Duodenal mucosa (tissue), 2 donors: ENCODE measurements around the gene CIROP.

Experiments used
- H3K27ac ChIP-seq: one replicate; pipeline ENCODE4 v1.7.0; 2013; ENCODE audit warnings: low read depth, low read length
- H3K27me3 ChIP-seq, 2 donors: one replicate each; pipeline ENCODE4 v1.7.0; 2013; ENCODE audit warnings: low read length in 2 of 2, control low read depth in 1 of 2; ENCODE audit not compliant: insufficient read depth in 2 of 2, control insufficient read depth in 1 of 2
- H3K36me3 ChIP-seq, 2 donors: one replicate each; pipeline ENCODE4 v1.7.0; 2013; ENCODE audit warnings: low read length in 2 of 2, control low read depth in 1 of 2; ENCODE audit not compliant: insufficient read depth in 2 of 2, control insufficient read depth in 1 of 2
- H3K4me1 ChIP-seq, 2 donors: one replicate each; pipeline ENCODE4 v1.7.0; 2013; ENCODE audit warnings: low read length in 2 of 2, control low read depth in 1 of 2; ENCODE audit not compliant: insufficient read depth in 2 of 2, control insufficient read depth in 1 of 2
- H3K4me3 ChIP-seq, 2 donors: one replicate each; pipeline ENCODE4 v1.7.0; 2013; ENCODE audit warnings: low read length in 2 of 2, low read depth in 1 of 2
- H3K9ac ChIP-seq, 2 donors: one replicate each; pipeline ENCODE4 v1.7.0; 2013; ENCODE audit warnings: low read length in 2 of 2, low read depth in 1 of 2
- H3K9me3 ChIP-seq, 2 donors: one replicate each; pipeline ENCODE4 v1.7.0; 2013; ENCODE audit warnings: low read length in 2 of 2, control low read depth in 1 of 2; ENCODE audit not compliant: control insufficient read depth in 1 of 2

The CIROP gene

GRCh38 chr14:23077962-23078361 is 26.8 kb downstream of the CIROP start:
- Histone ChIP-seq H3K27ac (no peak overlapping the region), H3K27me3 (no peaks in the 10 kb centered on the region), H3K4me3 (no peak overlapping the region), H3K4me1 (peaks cover 3 to 7% of the 10 kb centered on the region in 2 donors), H3K36me3 (peaks cover 55 to 86% of the 10 kb centered on the region in 2 donors), H3K9me3 (no peaks in the 10 kb centered on the region), H3K9ac (no peak overlapping the region)

DNA sequence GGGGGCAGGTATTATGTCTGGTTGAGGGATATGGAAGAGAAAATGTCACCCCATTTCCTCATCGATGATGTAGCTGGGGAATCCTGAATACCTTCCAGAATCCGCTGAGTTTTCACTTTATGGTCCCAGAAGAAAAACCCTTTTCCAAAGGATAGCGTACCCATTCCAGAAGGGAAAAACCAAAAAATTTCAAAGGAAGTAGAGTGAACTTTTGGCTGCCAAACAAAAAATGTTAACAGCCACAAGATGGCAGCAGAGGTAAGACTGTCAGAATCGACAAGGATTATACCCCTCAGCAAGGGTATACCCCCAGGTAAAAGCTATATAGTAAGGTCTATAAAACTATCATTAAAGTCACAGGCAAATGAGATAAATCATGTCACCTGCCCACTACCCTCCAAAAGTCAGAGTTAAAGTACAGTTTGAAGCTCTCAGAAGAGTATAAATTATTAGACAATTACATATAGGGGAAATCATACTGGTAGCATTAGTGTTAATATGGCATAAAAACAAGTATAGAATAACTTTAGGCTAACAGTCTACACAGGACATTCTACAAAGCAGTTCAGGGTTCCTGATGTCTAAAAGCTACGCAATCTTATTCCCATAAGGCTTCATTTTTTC is 27.9 kb downstream of the CIROP start:
- no peak overlapping the region for H3K4me3 ChIP-seq
- peaks cover 58 to 83% of the 10 kb centered on the region in 2 donors for H3K36me3 ChIP-seq
- no peaks in the 10 kb centered on the region for H3K9me3 ChIP-seq
- no peak overlapping the region for H3K9ac ChIP-seq
- no peak overlapping the region for H3K27ac ChIP-seq
- H3K4me1 ChIP-seq = peaks cover 14 to 18% of the 10 kb centered on the region in 2 donors
- no peaks in the 10 kb centered on the region for H3K27me3 ChIP-seq

- Histone ChIP-seq H3K36me3 (peaks cover 48 to 66% of the 10 kb centered on the region in 2 donors), H3K9ac (no peak overlapping the region), H3K9me3 (no peaks in the 10 kb centered on the region), H3K4me1 (peaks cover 27 to 31% of the 10 kb centered on the region in 2 donors), H3K4me3 (no peak overlapping the region), H3K27ac (no peak overlapping the region), H3K27me3 (no peaks in the 10 kb centered on the region)
Measured at GRCh38 chr14:23074906-23075305, 29.9 kb downstream of the CIROP start.

DNA sequence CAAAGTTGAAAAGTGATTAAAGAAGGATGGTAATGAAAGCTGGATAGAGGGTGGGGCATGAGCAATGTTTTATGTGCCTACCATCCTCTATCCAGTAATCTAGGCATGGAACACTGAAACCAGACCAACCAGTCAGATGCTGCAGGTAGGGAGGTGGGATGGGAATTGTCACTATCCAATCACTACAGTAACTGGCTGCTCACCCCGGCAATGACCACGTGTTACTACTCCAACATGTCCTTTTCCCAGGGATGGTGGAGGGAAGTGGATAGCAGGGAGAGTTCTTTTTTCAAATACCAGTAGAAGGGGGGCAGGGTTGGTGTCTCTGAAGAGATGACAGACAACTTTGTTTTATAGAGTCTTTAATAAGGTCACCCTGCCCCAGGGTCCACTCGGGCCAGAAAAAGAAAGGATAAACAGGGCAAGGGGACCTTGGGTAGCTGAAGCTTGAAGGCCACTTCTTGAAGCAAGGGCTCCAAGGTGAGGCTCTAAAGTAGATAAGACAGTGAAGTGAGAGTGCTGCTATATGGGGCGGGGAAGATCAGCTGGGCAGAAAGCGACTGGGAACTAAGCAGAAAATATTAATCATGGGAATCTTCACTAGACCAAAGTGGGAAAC is 32.8 kb downstream of the CIROP start:
- no peak overlapping the region for H3K27ac ChIP-seq
- peak overlapping the region; percentile 85 to 88 for H3K9ac ChIP-seq
- peaks cover 27 to 44% of the 10 kb centered on the region in 2 donors for H3K4me1 ChIP-seq
- H3K36me3 ChIP-seq = peaks cover 36 to 56% of the 10 kb centered on the region in 2 donors
- no peaks in the 10 kb centered on the region for H3K9me3 ChIP-seq
- H3K27me3 ChIP-seq = no peaks in the 10 kb centered on the region
- peak overlapping the region; percentile 95 for H3K4me3 ChIP-seq

- no peaks in the 10 kb centered on the region for H3K27me3 ChIP-seq
- peaks cover 27 to 44% of the 10 kb centered on the region in 2 donors for H3K4me1 ChIP-seq
- peaks cover 37 to 55% of the 10 kb centered on the region in 2 donors for H3K36me3 ChIP-seq
- H3K27ac ChIP-seq = peak overlapping the region; percentile 59
- H3K4me3 ChIP-seq = peak overlapping the region; percentile 95
- H3K9me3 ChIP-seq = no peaks in the 10 kb centered on the region
- peak overlapping the region; percentile 85 to 88 for H3K9ac ChIP-seq
Measured at GRCh38 chr14:23071244-23071920, 33.4 kb downstream of the CIROP start.

DNA sequence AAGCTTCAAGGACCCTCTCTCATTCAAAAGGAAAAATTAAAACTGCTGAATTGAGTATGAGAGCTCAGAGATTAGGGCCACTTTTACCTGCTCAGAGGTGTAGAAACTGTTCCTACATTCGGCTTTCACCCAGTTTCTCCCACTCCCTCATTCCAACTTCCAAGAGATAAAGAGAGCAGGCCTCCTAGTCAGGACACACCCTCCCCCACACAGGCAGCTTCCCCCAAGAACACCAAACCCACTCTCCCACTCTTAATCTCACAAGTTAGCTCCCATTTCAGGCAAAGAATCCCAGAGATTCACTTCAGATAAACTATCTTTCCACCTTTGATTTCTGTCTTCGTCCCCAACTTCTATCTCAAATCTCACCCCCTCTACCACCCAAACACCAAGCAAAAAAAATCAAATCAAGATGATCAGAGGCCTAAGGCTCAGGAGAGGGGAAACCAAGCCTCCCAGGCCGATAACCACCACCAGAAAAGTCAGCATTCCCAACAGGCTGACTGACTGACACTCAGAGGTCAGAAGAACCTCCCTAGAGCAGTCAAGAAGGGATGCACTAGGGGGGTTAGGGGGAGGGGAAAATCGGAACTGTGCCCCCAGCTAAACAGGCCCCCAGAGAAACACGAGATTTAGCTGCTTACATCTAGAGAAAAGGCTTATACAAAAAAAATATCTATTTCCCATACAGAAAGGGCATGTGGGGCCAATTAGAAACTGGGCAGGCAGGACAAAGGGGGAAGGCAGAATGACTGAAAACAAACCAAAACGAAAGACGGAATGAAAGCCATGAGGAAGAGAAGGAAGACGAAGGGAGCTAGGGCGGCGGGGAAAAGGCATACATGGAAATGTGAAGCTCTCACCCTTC is 34.3 kb downstream of the CIROP start:
- Histone ChIP-seq H3K4me3 (peak overlapping the region; percentile 95), H3K4me1 (peaks cover 27 to 38% of the 10 kb centered on the region in 2 donors), H3K36me3 (peaks cover 39 to 55% of the 10 kb centered on the region in 2 donors), H3K9me3 (no peaks in the 10 kb centered on the region), H3K27me3 (no peaks in the 10 kb centered on the region), H3K27ac (no peak overlapping the region), H3K9ac (peak overlapping the region; percentile 85 to 88)

DNA sequence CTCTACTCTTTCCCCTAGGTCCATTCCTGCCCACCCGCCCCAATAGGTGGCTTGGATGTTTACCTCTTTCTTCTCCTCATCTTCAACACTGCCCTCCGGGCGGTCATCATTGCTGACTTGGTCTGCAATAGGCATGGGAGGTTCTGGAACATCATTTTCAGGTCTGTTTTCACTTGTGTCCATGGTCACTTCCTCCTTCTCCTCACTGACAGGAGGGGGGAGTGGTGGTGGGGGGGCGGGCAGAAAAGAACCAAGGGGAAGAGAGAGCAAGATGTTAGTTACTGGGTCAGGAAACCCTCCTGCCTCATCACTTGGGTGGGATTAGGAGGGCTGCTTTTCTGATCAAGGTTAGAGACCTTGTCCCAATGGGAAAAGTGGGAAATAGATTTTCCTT is 35.4 kb downstream of the CIROP start:
- Histone ChIP-seq H3K4me1 (peaks cover 27 to 38% of the 10 kb centered on the region in 2 donors), H3K27ac (no peak overlapping the region), H3K9me3 (no peaks in the 10 kb centered on the region), H3K9ac (peak overlapping the region in 1 of 2 donors; percentile 34), H3K36me3 (peaks cover 32 to 56% of the 10 kb centered on the region in 2 donors), H3K4me3 (no peak overlapping the region), H3K27me3 (no peaks in the 10 kb centered on the region)

DNA sequence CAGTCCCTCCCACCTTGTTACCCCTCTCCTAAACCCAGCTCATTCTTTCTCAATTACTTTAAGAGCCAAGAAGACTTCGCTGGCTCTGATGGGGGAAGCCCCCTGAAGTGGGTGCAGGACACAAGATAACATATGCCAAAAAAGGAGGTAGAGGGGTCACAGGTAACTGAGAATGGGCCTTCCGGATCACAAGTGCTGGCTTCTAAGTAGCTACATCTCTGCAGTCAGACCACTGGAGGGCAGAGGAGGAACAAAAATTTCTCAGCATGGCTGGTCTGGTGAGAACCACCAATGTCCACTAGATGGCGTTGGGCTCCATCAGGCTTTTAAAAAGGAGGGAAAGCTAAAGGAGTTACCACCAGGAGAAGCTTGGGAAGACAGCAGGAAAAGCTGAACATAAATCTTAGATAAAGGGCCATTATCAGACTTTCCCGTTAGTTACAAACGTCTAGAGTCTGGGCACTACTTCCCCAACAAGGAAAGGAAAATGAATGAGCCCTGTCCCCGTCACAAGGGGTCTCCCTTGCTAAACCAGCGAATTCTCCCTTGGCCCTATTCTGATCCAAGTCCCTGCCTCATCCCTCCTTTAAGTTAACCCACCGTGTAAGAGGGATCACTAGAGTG is 35.9 kb downstream of the CIROP start:
- no peak overlapping the region for H3K27ac ChIP-seq
- H3K9me3 ChIP-seq = no peaks in the 10 kb centered on the region
- peaks cover 35 to 59% of the 10 kb centered on the region in 2 donors for H3K36me3 ChIP-seq
- H3K4me1 ChIP-seq = peaks cover 27 to 38% of the 10 kb centered on the region in 2 donors
- H3K4me3 ChIP-seq = no peak overlapping the region
- H3K9ac ChIP-seq = peak overlapping the region in 1 of 2 donors; percentile 34
- H3K27me3 ChIP-seq = no peaks in the 10 kb centered on the region

DNA sequence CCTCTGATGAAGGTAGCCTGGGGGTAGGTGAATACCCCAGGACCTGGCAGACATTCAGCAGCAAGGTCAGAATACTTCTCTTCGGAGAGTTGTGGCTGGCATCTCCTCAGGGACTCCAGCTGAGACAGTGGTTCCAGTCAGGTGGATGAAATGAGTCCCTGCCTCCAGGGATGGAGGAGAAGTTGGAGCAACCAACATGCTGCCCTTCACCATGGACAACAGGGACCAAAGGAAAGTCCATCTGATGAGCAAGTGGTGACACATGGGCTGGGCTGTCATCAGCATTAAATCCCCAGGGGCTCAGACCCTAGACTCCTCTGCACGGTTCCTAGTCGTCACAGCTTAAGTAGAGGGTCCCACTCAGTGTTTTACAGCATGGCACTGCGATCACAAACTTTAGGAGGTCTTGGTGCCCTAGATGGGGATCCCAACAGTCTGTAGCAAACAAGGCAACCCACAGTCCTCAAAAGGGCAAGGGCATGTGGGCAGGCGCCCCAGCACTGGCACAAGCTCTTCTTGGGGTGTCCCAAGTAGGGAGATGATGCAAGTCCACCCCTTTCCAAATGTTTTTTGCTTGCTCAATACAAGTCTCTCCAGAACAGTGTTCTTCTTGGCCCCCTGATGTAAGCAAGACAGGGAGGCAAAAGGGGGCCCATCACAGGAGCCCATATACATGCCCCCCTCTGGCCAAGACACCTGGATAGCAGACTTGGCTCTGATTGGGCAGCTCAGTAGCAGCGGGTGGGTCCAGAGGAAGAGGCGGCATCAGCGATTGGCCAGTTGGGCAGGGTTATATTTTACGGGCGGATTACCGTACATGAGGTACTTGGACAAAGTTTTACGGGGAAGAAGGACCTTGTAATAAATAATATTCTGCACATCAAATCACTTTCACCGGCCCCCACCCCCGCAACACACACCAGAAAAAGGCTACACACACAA is 36.7 kb downstream of the CIROP start:
- peaks cover 43 to 66% of the 10 kb centered on the region in 2 donors for H3K36me3 ChIP-seq
- H3K27ac ChIP-seq = no peak overlapping the region
- peaks cover 25 to 38% of the 10 kb centered on the region in 2 donors for H3K4me1 ChIP-seq
- H3K27me3 ChIP-seq = no peaks in the 10 kb centered on the region
- H3K4me3 ChIP-seq = no peak overlapping the region
- H3K9ac ChIP-seq = no peak overlapping the region
- H3K9me3 ChIP-seq = no peaks in the 10 kb centered on the region
